ENCODE data around the gene F2. TPM values are rescaled to one million over a fixed set of nuclear protein-coding genes. Genes with fewer than 3 reads are reported as not detected.
A peak's percentile ranks its signal among the peaks of the same experiment; 100 is the strongest.

F2 gene
- total RNA-seq, 6 experiments from 2014 or later, result 825 to 1,339 (median 1,089) TPM

- ATAC-seq (no peak), DNase-seq (peak in 1 of 3 donors; percentile 50)
- Histone ChIP-seq H3K27me3 (no peaks in the 10 kb centered on the region), H3K4me3 (no peak overlapping the region), H3K9me3 (no peaks in the 10 kb centered on the region), H3K36me3 (peaks cover 3 to 54% (median 23%) of the 10 kb centered on the region in 4 donors), H3K4me1 (peaks cover 2 to 31% (median 17%) of the 10 kb centered on the region in 4 donors), H3K27ac (peak overlapping the region; percentile 74 to 93 (median 87))
- intact Hi-C loops (cut with DNase I), result no loop called here
- WGBS (ENCODE audit: insufficient coverage, low coverage, low lambda C conversion rate, missing lambda C conversion rate), result 69% methylated on average over 3 of the region's 6 CpGs
- TF ChIP-seq, protein P1, sequence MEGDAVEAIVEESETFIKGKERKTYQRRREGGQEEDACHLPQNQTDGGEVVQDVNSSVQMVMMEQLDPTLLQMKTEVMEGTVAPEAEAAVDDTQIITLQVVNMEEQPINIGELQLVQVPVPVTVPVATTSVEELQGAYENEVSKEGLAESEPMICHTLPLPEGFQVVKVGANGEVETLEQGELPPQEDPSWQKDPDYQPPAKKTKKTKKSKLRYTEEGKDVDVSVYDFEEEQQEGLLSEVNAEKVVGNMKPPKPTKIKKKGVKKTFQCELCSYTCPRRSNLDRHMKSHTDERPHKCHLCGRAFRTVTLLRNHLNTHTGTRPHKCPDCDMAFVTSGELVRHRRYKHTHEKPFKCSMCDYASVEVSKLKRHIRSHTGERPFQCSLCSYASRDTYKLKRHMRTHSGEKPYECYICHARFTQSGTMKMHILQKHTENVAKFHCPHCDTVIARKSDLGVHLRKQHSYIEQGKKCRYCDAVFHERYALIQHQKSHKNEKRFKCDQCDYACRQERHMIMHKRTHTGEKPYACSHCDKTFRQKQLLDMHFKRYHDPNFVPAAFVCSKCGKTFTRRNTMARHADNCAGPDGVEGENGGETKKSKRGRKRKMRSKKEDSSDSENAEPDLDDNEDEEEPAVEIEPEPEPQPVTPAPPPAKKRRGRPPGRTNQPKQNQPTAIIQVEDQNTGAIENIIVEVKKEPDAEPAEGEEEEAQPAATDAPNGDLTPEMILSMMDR (IDR thresholded peaks at IDR 0.05), result no peak
- no peak for TF ChIP-seq POLR2A (IDR thresholded peaks at IDR 0.05)
These were observed 45.1 kb upstream of the F2 start for GRCh38 chr11:46673713-46674462.

DNA sequence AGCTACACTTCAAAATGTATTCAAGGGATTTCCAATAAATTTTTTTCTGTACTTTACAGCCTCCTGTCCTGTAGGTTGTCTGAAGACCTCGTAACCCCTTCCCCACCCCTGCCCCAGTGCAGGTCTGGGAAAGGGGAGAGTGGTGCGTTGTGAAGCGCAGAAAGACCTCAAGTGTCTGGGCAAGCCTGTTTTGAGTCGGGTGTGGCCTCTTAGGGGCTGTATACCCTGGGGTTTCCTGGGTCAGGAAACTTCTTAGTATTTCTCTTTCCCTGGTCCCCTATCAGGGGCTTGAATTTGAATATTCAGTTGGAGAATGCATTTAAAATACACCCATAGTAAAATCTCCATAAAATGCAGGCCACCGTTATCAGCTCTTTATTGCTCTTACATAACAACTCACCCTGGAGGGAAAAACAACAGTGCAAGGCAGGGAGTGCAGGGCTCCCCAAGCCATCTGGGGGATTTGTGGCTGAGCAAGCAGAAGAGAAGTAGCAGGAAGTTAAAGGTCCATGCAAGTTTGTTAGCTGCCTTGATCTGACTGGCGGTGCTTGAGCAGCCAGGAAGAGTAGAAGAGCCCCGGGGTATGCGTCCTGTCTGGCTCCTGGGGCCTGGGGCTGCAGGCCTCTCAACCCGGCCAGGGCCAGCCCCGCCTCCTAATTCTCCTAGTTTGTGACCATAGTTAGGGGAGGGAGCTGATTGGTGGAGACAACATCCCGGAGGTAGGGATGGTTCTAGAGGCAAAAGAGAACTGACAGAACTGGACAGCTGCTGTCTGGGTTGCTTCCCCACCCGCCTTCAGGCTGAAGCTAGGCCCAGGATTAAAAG is 44.3 kb upstream of the F2 start:
- DNase-seq, result peak in 1 of 3 donors; percentile 10
- ATAC-seq, result peak in 2 of 4 donors; percentile 1 to 12
- peaks cover 2 to 31% (median 17%) of the 10 kb centered on the region in 4 donors for H3K4me1 ChIP-seq
- intact Hi-C loops (cut with DNase I), result no loop called here
- peaks cover 3 to 54% (median 22%) of the 10 kb centered on the region in 4 donors for H3K36me3 ChIP-seq
- H3K27ac ChIP-seq, result peak overlapping the region; percentile 74 to 93 (median 87)
- H3K9me3 ChIP-seq, result no peaks in the 10 kb centered on the region
- no peaks in the 10 kb centered on the region for H3K27me3 ChIP-seq
- whole genome bisulfite sequencing (ENCODE audit: insufficient coverage, low coverage, low lambda C conversion rate, missing lambda C conversion rate), result 53% methylated on average over 4 of the region's 12 CpGs
- no peak overlapping the region for H3K4me3 ChIP-seq
- TF ChIP-seq POLR2A (IDR thresholded peaks at IDR 0.05), result peak; percentile 26
- TF ChIP-seq, protein P1 (IDR thresholded peaks at IDR 0.05), result no peak

- DNase-seq (peak; percentile 55 to 81 (median 72)), ATAC-seq (peak; percentile 72 to 83 (median 80))
- H3K27ac ChIP-seq, result peak overlapping the region; percentile 74 to 93 (median 87)
- H3K4me3 ChIP-seq, result no peak overlapping the region
- H3K36me3 ChIP-seq, result peaks cover 3 to 55% (median 26%) of the 10 kb centered on the region in 4 donors
- TF ChIP-seq, protein P1 (IDR thresholded peaks at IDR 0.05), result peak in 1 of 4 donors; percentile 13
- no peak for TF ChIP-seq POLR2A (IDR thresholded peaks at IDR 0.05)
- H3K27me3 ChIP-seq, result no peaks in the 10 kb centered on the region
- H3K9me3 ChIP-seq, result no peaks in the 10 kb centered on the region
- intact Hi-C loops (cut with DNase I), result no loop called here
- H3K4me1 ChIP-seq, result peaks cover 2 to 31% (median 17%) of the 10 kb centered on the region in 4 donors
- WGBS (ENCODE audit: insufficient coverage, low coverage, low lambda C conversion rate, missing lambda C conversion rate), result 21% methylated on average over 3 of the region's 4 CpGs
These were observed 43.6 kb upstream of the F2 start for GRCh38 chr11:46675288-46675851.

GRCh38 chr11:46675949-46676348 is 43.1 kb upstream of the F2 start:
- peaks cover 2 to 31% (median 17%) of the 10 kb centered on the region in 4 donors for H3K4me1 ChIP-seq
- DNase-seq, result peak in 1 of 3 donors; percentile 44
- no peaks in the 10 kb centered on the region for H3K9me3 ChIP-seq
- no peak for ATAC-seq
- peak overlapping the region; percentile 74 to 93 (median 87) for H3K27ac ChIP-seq
- intact Hi-C loops (cut with DNase I), result no loop called here
- no peaks in the 10 kb centered on the region for H3K27me3 ChIP-seq
- H3K4me3 ChIP-seq, result no peak overlapping the region
- peaks cover 3 to 55% (median 28%) of the 10 kb centered on the region in 4 donors for H3K36me3 ChIP-seq
- TF ChIP-seq, protein P1 (IDR thresholded peaks at IDR 0.05), result no peak
- TF ChIP-seq POLR2A (IDR thresholded peaks at IDR 0.05), result no peak
- 90% methylated on average over 2 of the region's 7 CpGs for WGBS (ENCODE audit: insufficient coverage, low coverage, low lambda C conversion rate, missing lambda C conversion rate)
